ENCODE measurements around the gene GET3.
A peak's percentile ranks its signal among the peaks of the same experiment; 100 is the strongest.

GET3 gene

DNA sequence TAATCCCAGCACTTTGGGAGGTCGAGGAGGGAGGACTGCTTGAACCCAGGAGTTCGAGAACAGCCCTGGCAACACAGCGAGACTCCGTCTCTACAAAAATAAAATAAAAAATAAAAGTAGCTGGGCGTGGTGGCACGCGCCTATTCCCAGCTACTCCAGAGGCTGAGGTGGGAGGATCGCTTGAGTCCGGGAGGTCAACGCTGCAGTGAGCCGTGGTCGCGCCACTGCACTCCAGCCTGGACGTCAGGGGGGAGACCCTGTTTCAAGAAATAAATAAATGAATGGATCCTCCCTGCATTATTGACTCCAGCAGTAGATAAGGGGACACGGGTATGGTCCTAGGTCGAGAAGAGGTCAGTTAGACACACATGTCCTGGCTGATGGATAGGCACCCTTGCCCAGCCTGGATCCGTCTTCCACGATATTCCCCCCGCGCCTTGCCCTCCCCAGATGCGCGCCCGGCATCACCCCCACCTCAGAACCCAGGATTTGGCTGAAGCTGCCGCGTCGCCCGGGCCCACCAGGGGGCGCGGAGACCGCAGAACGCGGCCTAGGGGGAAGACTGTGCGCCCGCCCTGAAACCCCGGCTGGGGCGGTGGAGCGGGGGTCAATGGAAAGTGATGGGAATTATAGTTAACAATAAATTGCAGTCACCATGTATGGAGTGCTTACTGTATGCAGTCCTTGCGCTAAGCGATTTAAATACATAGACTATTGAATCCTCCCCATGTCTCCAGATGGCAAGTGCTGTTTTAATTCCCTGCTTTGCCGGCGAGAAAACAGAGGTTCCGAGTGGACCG, 40.1 kb downstream of the GET3 start:
- Histone ChIP-seq H3K27me3 (ENCODE audit: low read depth, low read length) (no peaks in the 10 kb centered on the region), H3K27ac (ENCODE audit: low read length) (peak overlapping the region; percentile 83), H2AFZ (ENCODE audit: low read depth, low read length) (0 out of 2 replicates have a peak overlapping the region, but pooled peaks have one; percentile 66), H3K4me1 (ENCODE audit: low read length) (peaks cover 32% of the 10 kb centered on the region), H3K4me3 (ENCODE audit: low read length) (peak overlapping the region; percentile 82), H4K20me1 (ENCODE audit: insufficient read depth, low read length) (no peaks in the 10 kb centered on the region), H3K9me3 (ENCODE audit: insufficient read depth, low read length) (no peaks in the 10 kb centered on the region), H3K79me2 (ENCODE audit: low read length) (peaks cover 14% of the 10 kb centered on the region; the same call in 1 of the 2 replicates), H3K4me2 (ENCODE audit: low read length) (peak overlapping the region; percentile 88), H3K36me3 (replicated peaks; ENCODE audit: low read depth, low read length) (peaks cover 3% of the 10 kb centered on the region), H3K9ac (ENCODE audit: low read length) (peak overlapping the region; percentile 83)
- no peak for TF ChIP-seq EZH2phosphoT487 (IDR thresholded peaks at IDR 0.05; ENCODE audit: low read depth)
- TF ChIP-seq, protein P1, sequence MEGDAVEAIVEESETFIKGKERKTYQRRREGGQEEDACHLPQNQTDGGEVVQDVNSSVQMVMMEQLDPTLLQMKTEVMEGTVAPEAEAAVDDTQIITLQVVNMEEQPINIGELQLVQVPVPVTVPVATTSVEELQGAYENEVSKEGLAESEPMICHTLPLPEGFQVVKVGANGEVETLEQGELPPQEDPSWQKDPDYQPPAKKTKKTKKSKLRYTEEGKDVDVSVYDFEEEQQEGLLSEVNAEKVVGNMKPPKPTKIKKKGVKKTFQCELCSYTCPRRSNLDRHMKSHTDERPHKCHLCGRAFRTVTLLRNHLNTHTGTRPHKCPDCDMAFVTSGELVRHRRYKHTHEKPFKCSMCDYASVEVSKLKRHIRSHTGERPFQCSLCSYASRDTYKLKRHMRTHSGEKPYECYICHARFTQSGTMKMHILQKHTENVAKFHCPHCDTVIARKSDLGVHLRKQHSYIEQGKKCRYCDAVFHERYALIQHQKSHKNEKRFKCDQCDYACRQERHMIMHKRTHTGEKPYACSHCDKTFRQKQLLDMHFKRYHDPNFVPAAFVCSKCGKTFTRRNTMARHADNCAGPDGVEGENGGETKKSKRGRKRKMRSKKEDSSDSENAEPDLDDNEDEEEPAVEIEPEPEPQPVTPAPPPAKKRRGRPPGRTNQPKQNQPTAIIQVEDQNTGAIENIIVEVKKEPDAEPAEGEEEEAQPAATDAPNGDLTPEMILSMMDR (IDR thresholded peaks at IDR 0.05; ENCODE audit: low read depth, low read length), result peak; percentile 97

DNA sequence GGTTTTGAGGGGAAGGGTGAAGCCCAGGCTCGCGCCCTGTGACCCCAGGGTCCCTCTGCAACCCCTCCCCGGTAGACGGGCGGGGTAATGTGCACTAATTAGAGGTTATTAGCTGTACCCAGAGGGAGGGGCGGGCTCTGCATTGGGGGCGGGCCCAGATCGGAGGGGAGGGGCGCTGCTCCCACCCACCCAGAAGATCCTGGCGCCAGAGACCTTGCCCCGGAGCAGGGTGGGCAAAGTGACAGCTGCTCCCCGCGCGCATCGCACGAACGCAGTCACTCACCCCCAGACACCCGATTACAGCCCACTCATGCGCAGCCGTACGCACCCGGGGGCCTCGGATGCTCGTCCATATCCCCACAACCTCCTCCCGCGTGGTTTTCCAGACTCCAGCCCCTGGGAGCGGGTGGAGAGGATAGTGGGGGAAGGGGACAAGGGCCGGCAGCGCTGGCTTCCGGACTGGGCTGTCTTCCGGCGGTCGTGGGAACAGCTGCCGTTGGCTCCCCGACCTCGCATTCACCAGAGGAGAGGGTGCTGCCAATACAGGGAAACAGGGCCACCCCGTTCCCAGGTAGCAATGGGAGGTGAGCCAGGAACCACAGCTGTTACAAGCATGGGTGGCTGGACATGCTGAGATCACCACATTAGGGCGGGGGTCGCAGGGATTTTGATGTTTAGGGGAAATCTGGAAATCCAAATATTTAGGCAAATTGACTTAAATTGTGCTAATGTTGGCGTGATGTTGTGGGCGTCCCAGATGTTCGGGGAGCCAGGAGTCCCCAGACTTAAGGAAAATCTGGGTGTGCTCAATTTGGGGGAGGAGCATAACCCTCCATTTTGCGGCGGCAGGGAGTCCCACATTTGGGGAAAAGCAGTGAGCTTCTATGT, 41.0 kb downstream of the GET3 start:
- Histone ChIP-seq H3K79me2 (ENCODE audit: low read length) (peaks cover 14% of the 10 kb centered on the region; the same call in 1 of the 2 replicates), H3K4me3 (ENCODE audit: low read length) (peak overlapping the region; percentile 82), H3K36me3 (replicated peaks; ENCODE audit: low read depth, low read length) (peaks cover 3% of the 10 kb centered on the region), H3K4me2 (ENCODE audit: low read length) (peak overlapping the region; percentile 88), H3K27me3 (ENCODE audit: low read depth, low read length) (no peaks in the 10 kb centered on the region), H3K27ac (ENCODE audit: low read length) (peak overlapping the region; percentile 83), H3K4me1 (ENCODE audit: low read length) (peaks cover 38% of the 10 kb centered on the region), H3K9me3 (ENCODE audit: insufficient read depth, low read length) (no peaks in the 10 kb centered on the region), H4K20me1 (ENCODE audit: insufficient read depth, low read length) (no peaks in the 10 kb centered on the region), H3K9ac (ENCODE audit: low read length) (peak overlapping the region; percentile 83), H2AFZ (ENCODE audit: low read depth, low read length) (no peak overlapping the region)
- TF ChIP-seq, protein P1 (IDR thresholded peaks at IDR 0.05; ENCODE audit: low read depth, low read length), result no peak
- TF ChIP-seq EZH2phosphoT487 (IDR thresholded peaks at IDR 0.05; ENCODE audit: low read depth), result no peak

DNA sequence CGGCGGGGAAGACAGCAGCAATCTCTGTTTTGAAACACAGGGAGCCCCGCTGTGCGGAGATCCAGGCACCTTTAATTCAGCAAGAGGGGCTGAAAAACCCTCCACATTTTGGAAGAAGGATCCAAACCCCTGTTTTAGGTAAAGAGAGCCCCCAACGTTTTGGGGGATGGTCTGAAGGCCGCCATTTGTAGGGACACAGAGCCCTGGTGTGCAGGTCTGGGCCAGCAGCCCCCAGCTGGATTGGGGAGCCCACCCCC, 41.5 kb downstream of the GET3 start:
- Histone ChIP-seq H3K36me3 (replicated peaks; ENCODE audit: low read depth, low read length) (peaks cover 3% of the 10 kb centered on the region), H3K4me1 (ENCODE audit: low read length) (peaks cover 43% of the 10 kb centered on the region), H3K27me3 (ENCODE audit: low read depth, low read length) (no peaks in the 10 kb centered on the region), H3K9me3 (ENCODE audit: insufficient read depth, low read length) (no peaks in the 10 kb centered on the region), H4K20me1 (ENCODE audit: insufficient read depth, low read length) (no peaks in the 10 kb centered on the region), H3K27ac (ENCODE audit: low read length) (peak overlapping the region; percentile 83), H3K4me3 (ENCODE audit: low read length) (peak overlapping the region; percentile 82), H2AFZ (ENCODE audit: low read depth, low read length) (no peak overlapping the region), H3K4me2 (ENCODE audit: low read length) (peak overlapping the region; percentile 88), H3K79me2 (ENCODE audit: low read length) (peaks cover 14% of the 10 kb centered on the region; the same call in 1 of the 2 replicates), H3K9ac (ENCODE audit: low read length) (peak overlapping the region; percentile 83)
- TF ChIP-seq EZH2phosphoT487 (IDR thresholded peaks at IDR 0.05; ENCODE audit: low read depth), result no peak
- TF ChIP-seq, protein P1 (IDR thresholded peaks at IDR 0.05; ENCODE audit: low read depth, low read length), result no peak
